SW480 (cell line): ENCODE measurements around the gene TMEM38B.
"Not testable (repeated sequence)": the region's sequence is repeated elsewhere in the genome, so short reads cannot be mapped to it uniquely, and the experiment has no call there.

ENCODE experiments used
- DNase-seq: peaks from one replicate; pipeline ENCODE4 v3.0.0-alpha.2; 2016; ENCODE audit warnings: low spot score

The TMEM38B gene

GRCh38 chr9:105681724-105682123 lies 12.6 kb upstream of the TMEM38B start:
- DNase-seq = no peak

DNA sequence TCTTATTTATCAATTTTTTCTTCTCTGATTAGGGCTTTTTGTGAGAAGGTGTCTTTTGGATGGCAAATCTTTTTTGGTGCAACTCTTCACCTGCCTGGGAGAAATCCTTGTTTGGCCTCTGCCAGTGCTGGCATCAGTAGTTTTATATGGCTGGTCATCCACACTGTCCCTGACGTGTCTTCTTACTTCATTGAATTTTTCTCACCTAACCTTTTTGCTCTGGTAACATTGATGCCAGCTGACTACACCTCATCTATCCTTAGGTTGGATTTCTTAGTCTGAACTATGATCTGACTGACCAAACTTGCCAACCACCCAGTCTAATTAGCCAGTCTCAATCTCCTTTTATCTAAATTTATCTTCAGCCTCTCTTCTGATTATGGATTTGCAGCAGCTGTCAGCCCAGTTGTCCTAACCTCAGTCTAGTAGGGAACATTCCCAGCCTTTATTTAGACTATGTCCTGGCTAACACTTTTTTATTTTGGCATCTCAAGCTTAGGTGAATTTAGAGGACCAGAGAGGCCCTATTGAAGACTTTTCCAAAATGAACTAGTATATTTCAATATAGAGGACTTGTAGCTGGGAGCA lies 10.6 kb upstream of the TMEM38B start:
- no peak for DNase-seq

DNA sequence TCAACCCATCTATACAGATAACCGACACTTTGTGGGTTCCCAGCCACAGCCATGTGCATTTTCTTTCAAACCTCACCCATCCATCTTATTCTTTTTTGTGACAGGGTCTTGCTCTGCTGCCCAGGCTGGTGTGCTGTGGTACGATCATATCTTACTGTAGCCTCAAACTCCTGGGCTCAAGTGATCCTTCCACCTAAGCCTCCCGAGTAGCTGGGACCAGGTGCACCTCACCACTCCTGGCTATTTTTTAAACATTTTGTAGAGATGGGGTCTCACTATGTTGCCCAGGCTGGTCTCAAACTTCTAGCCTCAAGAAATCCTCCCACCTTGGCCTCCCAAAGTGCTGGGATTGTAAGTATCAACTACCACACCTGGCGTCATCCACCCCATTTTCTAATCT lies 7.4 kb upstream of the TMEM38B start:
- DNase-seq = no peak

DNA sequence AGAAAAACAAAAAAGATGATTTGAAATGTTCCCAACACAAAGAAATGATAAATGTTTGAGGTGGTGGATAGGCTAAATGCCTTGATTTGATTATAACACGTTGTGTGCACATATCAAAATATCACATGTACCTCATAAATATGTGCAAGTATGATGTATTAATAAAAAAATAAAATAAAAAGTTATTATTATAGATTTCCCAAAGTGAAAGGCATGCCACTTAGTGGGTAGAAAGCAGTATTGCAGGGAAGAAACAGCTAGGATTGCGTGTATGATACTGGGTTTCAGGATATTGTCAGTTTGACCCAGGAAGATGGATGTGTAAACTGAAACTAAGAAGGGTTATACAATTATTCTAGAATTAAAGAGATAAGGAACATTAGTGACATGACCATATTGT lies 3.6 kb upstream of the TMEM38B start:
- DNase-seq = peak; percentile 29

- peak; percentile 35 for DNase-seq
These were observed 729 bp upstream of the TMEM38B start for GRCh38 chr9:105693435-105694189.

GRCh38 chr9:105694848-105695581 lies 674 bp downstream of the TMEM38B start:
- DNase-seq = peak; percentile 75

GRCh38 chr9:105696219-105696793 lies 2.0 kb downstream of the TMEM38B start:
- DNase-seq = no peak

DNA sequence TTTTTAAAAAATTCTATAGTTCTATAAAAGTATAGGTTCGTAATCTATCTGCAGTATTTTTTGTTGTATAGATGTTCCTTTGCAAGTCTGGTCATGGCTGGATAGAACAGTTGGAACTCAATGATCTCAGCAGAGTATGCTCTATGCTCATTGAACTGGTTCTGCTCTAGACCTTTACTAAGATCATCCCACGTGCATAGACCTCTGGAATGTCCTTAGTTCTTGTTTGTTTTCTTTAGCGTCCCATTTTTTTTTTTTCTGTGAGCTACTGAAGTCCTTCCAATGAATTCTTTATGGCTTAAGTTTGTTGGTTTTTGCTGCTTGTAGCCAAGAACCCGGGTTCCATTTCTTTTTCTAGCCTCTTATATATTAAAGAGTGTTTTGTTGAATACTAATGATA lies 3.5 kb downstream of the TMEM38B start:
- no peak for DNase-seq

GRCh38 chr9:105698348-105698870 lies 4.1 kb downstream of the TMEM38B start:
- no peak for DNase-seq

GRCh38 chr9:105700668-105701067 lies 6.3 kb downstream of the TMEM38B start:
- DNase-seq = no peak

DNA sequence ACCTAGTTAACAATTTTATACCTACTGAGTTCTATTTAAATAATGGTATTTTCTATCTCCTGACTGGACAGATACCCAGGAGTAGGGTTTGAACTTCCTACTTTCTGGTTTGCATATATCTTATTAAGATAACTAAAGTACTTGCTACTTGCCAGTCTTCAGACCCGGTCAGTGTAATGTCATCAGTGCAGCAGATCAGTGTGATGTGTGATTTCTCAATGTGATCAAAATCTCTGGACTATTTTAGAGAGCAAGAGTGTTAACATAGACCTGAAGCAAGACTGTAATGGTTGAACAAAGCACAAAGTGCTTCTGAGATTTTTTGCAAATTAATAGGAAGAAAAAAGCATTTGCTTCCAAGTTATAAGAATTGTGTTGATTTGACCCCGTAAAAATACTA lies 6.8 kb downstream of the TMEM38B start:
- no peak for DNase-seq

GRCh38 chr9:105702207-105702606 lies 7.9 kb downstream of the TMEM38B start:
- no peak for DNase-seq

DNA sequence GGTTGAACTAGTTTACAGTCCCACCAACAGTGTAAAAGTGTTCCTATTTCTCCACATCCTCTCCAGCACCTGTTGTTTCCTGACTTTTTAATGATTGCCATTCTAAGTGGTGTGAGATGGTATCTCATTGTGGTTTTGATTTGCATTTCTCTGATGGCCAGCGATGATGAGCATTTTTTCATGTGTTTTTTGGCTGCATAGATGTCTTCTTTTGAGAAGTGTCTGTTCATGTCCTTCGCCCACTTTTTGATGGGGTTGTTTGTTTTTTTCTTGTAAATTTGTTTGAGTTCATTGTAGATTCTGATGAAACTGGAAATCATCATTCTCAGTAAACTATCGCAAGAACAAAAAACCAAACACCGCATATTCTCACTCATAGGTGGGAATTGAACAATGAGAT lies 9.3 kb downstream of the TMEM38B start:
- DNase-seq = not testable (repeated sequence)

DNA sequence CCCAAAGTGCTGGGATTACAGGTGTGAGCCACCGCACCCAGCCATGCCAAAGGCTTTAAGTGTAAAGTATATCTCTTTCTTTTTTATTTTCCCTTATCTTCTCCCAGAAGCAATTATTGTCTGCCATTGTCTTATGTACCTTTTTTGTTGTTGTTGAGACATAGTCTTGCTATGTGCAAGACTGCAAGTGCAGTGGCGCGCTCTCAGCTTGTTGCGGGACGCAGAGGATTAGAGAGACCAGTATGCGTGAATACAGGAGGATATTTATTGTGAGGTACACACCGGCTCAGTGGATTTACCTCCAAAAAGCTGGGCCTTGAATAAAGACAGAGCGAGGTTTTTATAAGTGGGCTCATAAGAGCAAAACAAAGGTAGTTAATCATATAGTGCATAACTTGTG lies 11.8 kb downstream of the TMEM38B start:
- DNase-seq = no peak

- DNase-seq = no peak
These were observed 14.1 kb downstream of the TMEM38B start for GRCh38 chr9:105708405-105708804.

- no peak for DNase-seq
These were observed 16.3 kb downstream of the TMEM38B start for GRCh38 chr9:105710638-105711037.

DNA sequence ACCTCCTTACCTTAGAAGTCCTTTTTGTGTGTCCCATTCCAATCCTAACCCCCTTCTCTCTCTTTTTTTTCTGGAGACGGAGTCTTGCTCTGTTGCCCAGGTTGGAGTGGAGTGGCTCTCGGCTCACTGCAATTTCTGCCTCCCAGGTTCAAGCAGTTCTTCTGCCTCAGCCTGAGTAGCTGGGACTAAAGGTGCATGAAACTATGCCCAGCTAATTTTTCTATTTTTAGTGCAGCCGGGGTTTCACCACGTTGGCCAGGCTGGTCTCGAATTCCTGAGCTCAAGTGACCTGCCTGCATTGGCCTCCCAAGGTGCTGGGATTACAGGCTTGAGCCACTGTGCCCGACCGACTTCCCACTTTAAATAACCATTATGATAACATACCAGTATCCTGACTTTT lies 17.5 kb downstream of the TMEM38B start:
- no peak for DNase-seq

- no peak for DNase-seq
These were observed 18.0 kb downstream of the TMEM38B start for GRCh38 chr9:105712297-105712696.

DNA sequence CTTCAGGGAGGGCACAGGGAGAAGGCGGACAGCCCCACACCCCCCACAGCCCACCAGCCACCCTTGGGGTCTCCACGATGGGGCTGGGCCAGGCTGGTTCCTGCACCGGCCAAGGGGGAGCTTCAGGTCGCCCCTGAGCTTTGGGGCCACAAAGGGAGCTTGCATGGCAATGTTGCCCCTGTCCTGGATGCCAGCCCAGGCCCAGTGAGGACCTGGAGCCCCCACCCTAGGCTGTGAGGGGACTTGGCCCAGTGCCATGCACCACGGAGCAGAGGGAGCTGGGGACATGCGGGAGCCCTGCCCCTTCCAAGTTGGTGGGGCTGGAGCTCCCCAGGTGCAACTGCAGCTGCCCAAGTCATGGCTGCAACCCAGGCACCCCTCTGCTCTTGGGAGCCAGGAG lies 18.4 kb downstream of the TMEM38B start:
- no peak for DNase-seq

GRCh38 chr9:105713260-105714019 lies 19.1 kb downstream of the TMEM38B start:
- no peak for DNase-seq

GRCh38 chr9:105714020-105714331 lies 19.6 kb downstream of the TMEM38B start:
- DNase-seq = no peak

GRCh38 chr9:105716146-105716545 lies 21.8 kb downstream of the TMEM38B start:
- DNase-seq = no peak
